ENCODE results near the gene CABYR.

CABYR gene

DNA sequence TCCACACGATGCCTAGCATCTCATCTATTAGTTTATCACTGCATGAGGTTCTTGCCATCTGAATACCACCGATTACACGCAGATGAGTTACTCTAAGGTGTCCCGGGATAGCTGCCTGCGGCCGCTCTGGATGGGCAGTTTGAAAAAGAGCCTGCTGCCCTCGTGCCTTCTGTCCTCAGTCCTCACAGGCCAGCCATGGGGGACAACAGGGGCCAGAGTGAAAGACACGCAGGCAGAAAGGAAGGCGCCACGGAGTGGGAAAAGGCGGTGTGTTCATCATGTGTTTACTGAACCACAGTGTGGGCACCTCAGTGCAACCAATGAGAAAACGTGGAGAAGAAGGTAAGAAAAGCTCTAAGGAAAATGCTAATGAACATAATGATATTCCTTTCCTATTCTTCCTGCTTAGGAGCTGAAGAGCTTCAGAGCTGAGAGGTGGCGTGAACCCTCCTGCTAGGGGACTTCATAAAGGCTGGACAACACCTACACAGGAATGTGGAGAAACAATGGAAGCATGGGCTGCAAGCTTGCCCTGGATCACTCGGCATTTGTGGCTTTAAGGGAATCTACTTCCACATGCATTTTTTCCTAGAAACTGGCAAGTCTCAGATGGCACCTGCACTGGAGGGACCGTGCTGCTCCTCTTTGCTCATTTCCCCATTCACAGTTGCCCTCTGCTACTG is 50.9 kb downstream of the CABYR start:
- DNase-seq (ENCODE audit: low read depth in 2 of 2): no peak

DNA sequence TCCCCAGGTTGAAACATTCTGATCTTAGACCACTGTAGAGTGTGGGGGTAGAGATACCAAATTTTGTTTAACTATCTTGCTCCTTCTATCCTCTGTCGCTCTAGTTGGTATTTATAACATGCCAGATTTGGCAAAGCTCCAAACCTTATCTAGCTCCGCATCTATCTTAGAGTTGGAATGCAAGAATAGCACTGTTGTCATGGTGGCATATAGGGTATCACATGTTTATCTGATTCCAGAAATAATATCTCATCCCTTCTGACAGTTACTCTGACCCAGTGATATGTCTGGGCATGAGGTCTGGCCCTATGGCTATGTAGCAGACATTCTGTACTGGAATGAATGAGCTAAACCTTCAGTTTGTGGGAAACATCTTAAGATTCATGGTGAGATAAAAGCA is 51.7 kb downstream of the CABYR start:
- DNase-seq (ENCODE audit: low read depth in 2 of 2): no peak

DNA sequence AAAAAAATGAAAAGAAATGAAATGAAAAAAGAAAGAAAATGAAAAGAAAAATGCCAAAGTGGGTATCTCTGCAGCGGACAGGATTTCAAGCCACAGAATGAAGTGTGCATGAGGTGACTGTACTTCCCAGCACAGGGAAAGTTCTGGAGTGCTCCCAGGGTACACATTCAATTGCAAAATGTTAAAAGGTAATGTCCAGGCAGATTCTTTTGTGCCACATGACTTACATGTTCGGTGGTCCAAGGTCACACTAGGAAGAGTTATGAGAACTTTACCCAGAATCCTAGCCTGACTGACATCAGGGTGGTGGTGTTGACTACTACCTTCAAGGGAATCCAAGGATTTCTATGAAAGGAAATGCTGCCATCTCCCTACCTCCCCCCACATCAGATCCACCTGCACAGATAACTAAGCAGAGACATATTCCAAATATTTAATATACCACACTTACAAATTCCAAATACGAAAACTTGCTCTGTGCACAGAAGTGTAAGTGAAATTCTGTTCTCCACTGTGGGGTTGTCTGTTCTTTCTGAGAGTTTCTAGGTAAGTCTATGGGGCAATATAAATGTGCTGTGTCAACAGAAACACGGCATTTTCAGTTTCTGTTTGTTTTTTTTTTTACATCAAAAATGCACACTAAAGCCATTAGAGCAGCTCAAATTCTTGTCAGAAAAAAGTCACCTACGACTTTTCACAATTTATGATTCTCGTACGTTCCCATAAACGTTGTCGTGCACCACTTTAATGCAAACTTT is 56.6 kb downstream of the CABYR start:
- DNase-seq (ENCODE audit: low read depth in 2 of 2): no peak

DNA sequence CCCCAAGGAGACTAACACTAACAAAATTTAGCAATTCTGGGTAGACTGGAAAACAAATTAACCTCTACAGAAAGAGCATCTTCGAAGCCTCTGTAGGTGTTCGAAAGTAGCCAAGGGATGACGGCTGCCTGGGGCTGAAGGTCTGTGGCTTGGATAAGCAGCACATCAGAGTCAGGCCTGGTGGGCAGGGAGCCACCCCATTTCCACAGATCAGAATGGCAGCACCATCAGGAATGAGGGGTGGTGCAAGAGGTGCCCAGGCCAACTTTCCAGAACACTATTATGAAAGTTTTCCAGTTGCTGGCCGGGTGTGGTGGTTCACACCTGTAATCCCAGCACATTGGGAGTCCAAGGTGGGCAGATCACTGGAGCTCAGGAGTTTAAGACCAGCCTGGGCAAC is 57.9 kb downstream of the CABYR start:
- no peak for DNase-seq (ENCODE audit: low read depth in 2 of 2)

DNA sequence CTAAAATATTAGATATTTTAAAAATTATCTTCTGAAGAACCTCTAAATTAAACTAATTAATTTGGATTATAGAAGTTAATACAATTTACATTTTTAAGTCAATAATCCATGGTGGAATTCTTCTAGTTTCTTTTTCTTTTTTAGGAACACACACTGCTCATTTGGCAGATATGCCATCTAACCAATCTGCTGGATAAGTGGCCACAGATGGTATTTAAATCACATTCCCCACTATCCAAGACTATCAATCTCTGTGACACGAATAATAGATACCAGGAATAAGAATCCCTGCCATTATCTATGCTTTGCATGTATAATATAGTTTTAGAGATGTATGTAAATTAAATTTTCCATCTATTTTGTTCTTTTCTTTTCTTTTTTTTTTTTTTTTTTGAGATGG is 58.5 kb downstream of the CABYR start:
- no peak for DNase-seq (ENCODE audit: low read depth in 2 of 2)

DNA sequence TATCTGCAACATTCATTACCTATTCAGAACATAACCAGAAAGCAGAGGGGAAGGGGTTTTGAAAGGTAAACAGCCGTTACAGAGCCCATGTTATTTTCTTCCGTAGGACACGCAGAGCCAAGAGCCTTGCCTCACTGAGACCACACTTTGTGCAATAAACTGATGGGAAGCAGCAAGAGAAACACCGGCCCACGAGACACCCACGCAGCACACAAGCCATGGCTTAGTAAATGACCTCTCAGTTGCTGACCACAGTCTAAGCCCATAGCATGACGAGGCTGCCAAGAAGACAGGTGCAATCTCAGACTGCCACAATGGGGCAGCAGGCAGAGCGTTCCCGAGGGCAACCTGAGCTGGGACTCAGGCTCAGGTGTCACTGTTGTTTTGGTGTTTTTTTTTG is 59.6 kb downstream of the CABYR start:
- no peak for DNase-seq (ENCODE audit: low read depth in 2 of 2)

DNA sequence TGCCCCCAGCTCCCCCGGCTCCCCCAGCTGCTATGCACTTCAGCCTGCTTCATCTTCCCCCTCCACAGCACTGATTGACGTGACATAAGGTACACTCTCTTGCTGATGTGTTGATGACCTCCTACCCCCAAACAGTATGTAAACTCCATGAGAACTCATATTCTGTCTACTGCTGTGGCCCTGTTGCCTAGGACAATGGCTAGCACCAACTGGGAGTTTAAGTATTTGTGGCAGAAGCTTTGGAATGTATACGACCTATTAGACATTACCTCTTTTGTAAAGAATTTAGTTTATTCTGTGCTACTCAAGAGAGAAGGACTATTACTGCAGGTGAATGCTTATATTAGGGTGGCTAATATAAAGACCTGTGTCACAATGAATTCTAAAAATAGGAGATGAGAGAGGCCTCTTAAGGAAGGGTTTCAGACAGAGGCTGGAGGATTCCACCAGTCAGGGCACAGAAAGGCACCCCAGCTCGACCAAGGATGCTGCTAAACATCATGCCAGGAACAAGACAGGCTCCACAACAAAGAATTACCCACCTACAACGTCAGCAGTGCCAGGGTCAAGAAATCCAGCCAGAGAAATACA is 60.6 kb downstream of the CABYR start:
- no peak for DNase-seq (ENCODE audit: low read depth in 2 of 2)

DNA sequence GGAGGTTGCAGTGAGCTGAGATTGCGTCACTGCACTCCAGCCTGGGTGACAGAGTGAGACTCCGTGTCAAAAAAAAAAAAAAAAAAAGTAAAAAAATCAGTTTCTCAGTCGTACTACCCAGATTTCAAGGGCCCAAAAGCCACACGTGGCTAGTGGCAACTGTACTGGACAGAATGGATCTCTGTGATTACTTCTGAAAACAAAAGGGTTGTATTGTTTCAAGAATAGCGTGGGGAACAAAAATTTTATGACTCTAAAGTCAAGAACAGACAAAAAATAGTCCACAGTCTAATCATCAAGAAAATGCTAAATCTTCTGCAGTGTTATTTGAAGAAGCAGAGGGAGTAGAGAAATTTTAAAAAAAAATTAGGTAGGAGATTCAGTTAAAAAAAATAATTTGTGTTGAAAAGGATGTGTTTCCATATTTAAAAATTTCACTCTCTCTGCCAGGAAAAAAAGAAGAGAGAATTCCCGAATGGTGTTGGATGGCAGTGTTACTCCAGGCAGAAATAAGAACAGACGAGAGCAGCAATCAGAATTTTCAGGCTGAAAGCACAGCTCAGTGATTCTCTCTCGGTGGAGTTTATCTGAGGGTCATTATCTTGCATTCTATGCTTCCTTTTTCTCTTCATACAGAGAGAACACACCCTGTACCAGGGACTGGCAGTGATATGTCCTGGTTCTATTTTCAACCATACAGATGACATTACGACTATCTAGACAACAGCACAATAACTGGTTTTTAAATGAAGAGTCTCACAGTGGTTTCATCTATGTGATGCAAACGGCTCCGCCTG is 61.8 kb downstream of the CABYR start:
- DNase-seq (ENCODE audit: low read depth in 2 of 2): no peak

DNA sequence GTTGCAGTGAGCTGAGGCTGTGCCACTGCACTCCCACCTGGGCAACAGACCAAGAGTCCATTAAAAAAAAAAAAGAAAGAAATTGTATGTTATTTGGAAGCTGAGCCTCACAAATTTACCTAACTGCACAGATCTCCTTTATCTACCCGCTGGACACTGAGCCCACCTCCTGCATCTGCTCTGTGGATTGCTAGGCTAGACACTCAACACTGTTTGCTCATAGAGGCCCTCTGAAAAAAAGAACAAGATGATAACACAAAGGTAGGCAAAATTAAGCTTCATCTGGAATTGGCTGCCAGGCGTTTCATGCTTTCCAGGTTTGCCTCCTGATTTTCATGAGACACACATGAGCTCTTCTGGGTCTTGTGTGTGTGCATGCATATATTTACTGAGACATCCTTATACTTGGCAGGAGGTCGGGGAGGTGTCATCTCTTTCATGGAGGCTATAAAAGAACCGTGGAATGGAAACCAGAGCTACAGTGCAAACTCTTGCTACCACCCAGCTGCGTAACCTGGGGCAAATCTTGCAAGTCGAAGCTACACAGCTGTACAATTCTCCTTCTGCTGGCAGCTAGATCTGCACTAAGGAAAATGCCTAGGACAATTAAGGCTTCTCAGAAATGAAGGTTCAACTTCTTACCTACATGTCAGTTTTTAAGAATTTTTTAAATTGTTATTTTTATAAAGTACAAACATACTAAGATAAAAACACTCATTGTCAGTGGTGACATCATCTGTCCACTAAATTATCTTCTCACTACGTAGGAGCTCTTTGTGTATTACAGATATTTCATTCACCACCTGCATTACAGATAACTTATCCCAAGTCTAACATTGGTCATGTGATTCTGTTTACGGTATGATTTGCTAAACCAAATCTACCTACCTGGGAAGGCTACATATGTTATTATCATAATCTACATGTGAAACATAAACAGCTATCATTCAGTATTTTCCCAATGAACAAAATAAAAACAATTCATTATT is 63.1 kb downstream of the CABYR start:
- DNase-seq (ENCODE audit: low read depth in 2 of 2): no peak

DNA sequence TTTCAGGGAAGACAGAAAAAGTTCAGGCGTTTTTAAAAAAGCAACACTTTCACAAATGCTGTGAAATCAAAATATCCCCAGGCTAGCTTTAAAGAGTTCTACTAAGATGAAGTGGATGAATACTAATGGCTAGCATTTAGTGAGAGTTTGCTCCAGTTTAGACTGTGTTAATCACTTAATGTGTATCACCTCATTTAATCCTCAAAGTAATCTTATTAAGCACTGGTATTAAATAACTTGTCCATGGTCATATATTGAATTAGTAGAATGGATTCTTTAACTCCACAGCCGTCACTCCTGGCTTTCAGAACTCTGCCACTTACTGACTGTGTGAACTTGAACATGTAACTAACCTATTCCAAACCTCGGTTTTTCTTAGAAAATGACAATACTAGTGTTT is 66.0 kb downstream of the CABYR start:
- DNase-seq (ENCODE audit: low read depth in 2 of 2): no peak

DNA sequence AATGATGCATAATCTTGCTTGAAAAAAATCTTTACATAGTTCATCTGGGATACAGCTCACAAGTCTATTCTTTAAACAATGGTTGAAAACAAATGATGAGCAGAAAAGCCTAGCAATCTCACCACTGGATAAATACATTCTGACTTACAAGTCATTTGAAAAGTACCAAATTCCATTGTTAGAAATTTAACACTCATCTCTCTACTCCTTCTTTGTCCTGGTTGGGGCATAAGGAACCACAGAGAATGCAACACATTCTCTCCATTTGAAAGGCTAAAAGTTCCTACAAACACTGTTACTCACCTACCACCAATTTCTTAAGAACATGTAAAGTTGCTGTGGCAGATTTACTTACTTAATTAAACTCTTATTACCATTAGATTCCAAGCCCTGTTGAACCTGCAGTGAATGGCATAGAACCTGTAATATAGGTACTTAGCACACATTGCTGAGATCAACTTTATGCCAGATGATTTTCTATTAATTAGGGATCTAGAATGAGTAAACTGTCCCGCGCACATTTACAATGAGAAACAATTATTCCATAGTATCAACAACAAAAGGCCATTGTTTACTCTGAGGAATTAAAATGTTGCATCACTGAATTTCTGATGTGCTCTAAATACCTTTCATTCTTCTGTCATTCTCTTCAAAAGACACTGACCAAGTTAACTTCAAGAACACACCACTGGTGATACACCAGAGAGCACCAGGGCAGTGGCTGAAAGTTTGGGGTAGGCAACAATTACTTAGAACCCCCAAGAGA is 69.6 kb downstream of the CABYR start:
- no peak for DNase-seq (ENCODE audit: low read depth in 2 of 2)

DNA sequence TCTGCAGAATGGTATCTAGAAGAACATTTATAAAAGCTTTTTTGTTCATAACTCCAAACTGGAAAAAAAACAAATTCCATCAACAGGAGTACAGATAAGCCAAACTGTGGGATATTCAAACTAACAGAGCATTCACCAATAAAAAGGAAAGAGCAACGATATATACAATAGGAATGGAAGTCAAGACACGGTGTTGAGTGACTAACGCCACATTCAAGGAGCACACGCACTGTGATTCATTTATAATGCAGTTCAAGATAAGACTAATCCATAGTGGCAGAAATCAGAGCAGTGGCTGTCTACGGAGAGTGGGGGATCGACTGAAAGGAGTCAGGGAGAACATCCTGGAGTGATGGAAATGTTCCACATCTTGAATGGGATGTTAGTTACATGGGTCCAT is 70.7 kb downstream of the CABYR start:
- no peak for DNase-seq (ENCODE audit: low read depth in 2 of 2)
